DMS53 treated with DMSO at 0.1 percent for 48 hours (cell line): ENCODE results near the gene DPCD.
"Not testable (repeated sequence)": the region's sequence is repeated elsewhere in the genome, so short reads cannot be mapped to it uniquely, and the experiment has no call there.

ENCODE experiments used
- DNase-seq: peaks from one replicate; lab custom pipeline; 2025; ENCODE audit not compliant: unreplicated experiment; lab: John Stamatoyannopoulos, UW

DPCD gene

GRCh38 chr10:101580486-101581399 is 7.4 kb upstream of the DPCD start:
- DNase-seq: no peak

GRCh38 chr10:101585841-101586240 is 2.3 kb upstream of the DPCD start:
- no peak for DNase-seq

- DNase-seq: no peak
Observed at GRCh38 chr10:101588879-101589278, 758 bp downstream of the DPCD start.

- DNase-seq: not testable (repeated sequence)
Observed at GRCh38 chr10:101593331-101593730, 5.2 kb downstream of the DPCD start.

- DNase-seq: no peak
Observed at GRCh38 chr10:101595591-101596433, 7.7 kb downstream of the DPCD start.

GRCh38 chr10:101597091-101597900 is 9.2 kb downstream of the DPCD start:
- no peak for DNase-seq

- DNase-seq: no peak
Observed at GRCh38 chr10:101601541-101601940, 13.4 kb downstream of the DPCD start.

- DNase-seq: peak; percentile 69
Observed at GRCh38 chr10:101602761-101603398, 14.8 kb downstream of the DPCD start.

GRCh38 chr10:101607124-101607523 is 19.0 kb downstream of the DPCD start:
- DNase-seq: no peak

- no peak for DNase-seq
Observed at GRCh38 chr10:101609481-101609880, 21.4 kb downstream of the DPCD start.

- DNase-seq: no peak
Observed at GRCh38 chr10:101611096-101611905, 23.2 kb downstream of the DPCD start.

- no peak for DNase-seq
Observed at GRCh38 chr10:101612086-101612485, 24.0 kb downstream of the DPCD start.

- DNase-seq: no peak
Observed at GRCh38 chr10:101612872-101613271, 24.8 kb downstream of the DPCD start.

GRCh38 chr10:101613646-101614045 is 25.5 kb downstream of the DPCD start:
- DNase-seq: no peak

GRCh38 chr10:101614663-101615524 is 26.8 kb downstream of the DPCD start:
- DNase-seq: no peak

GRCh38 chr10:101615525-101616116 is 27.5 kb downstream of the DPCD start:
- no peak for DNase-seq

- no peak for DNase-seq
Observed at GRCh38 chr10:101616415-101617101, 28.4 kb downstream of the DPCD start.
